PC-9 (cell line): ENCODE measurements around the gene ZNF408. TPM values are rescaled to one million over a fixed set of nuclear protein-coding genes. Genes with fewer than 3 reads are reported as not detected.

Experiments used
- BruUV-seq: library from RNA; stranded (reverse); fragments of 400-500 nt; replicated peaks from 2 replicates; lab custom pipeline; 2021; lab: Mats Ljungman, UMichigan
- CTCF ChIA-PET: fragments of 300-600 bp; sonication (Branson Sonifier 250); formaldehyde crosslinking; loops from one replicate; lab custom pipeline; 2022; ENCODE audit warnings: antibody characterized with exemption; lab: Charles Lee
- POLR2A ChIA-PET: fragments of 300-600 bp; sonication (Branson Sonifier 250); formaldehyde crosslinking; loops from one replicate; lab custom pipeline; 2022; ENCODE audit warnings: antibody characterized with exemption; ENCODE audit not compliant: unreplicated experiment; lab: Charles Lee
- DNase-seq, 2 experiments: peaks; one replicate each; pipeline versions ENCODE4 v3.0.0 to v3.0.0-alpha.2; 2015 to 2022; ENCODE audit warnings: mixed read lengths in 1 of 2
- H2AFZ ChIP-seq: fragments of 200-600 bp; sonication (generic); 2 replicates; pipeline ENCODE4 v1.8.1; 2017; ENCODE audit warnings: antibody characterized with exemption
- H3F3A ChIP-seq: fragments of 200-600 bp; sonication (generic); 2 replicates; pipeline ENCODE4 v1.8.1; 2017; ENCODE audit warnings: antibody characterized with exemption, mild to moderate bottlenecking, low read depth; ENCODE audit not compliant: insufficient read depth
- H3K27ac ChIP-seq: fragments of 200-600 bp; sonication (generic); 2 replicates; pipeline ENCODE4 v1.6.1; 2016; ENCODE audit warnings: mixed run types
- H3K27me3 ChIP-seq: fragments of 200-600 bp; sonication (generic); 2 replicates; pipeline ENCODE4 v1.6.1; 2016; ENCODE audit warnings: low read depth, mixed run types; ENCODE audit not compliant: insufficient read depth
- H3K36me3 ChIP-seq: fragments of 200-600 bp; sonication (generic); 2 replicates; pipeline ENCODE4 v1.6.1; 2016; ENCODE audit warnings: low read depth, mixed run types
- H3K4me1 ChIP-seq: fragments of 200-600 bp; sonication (generic); replicated peaks from 2 replicates; pipeline ENCODE4 v1.6.1; 2016; ENCODE audit warnings: mixed run types; ENCODE audit not compliant: insufficient read depth
- H3K4me2 ChIP-seq: fragments of 200-600 bp; sonication (generic); 2 replicates; pipeline ENCODE4 v1.6.1; 2017; ENCODE audit warnings: mixed run types
- H3K4me3 ChIP-seq: fragments of 200-600 bp; sonication (generic); 2 replicates; pipeline ENCODE4 v1.6.1; 2016; ENCODE audit warnings: mixed run types
- H3K79me2 ChIP-seq: fragments of 200-600 bp; sonication (generic); 2 replicates; pipeline ENCODE4 v1.6.1; 2017; ENCODE audit warnings: low read depth, mixed run types
- H3K9me2 ChIP-seq: fragments of 200-600 bp; sonication (generic); 2 replicates; pipeline ENCODE4 v1.8.1; 2017; ENCODE audit warnings: mild to moderate bottlenecking; ENCODE audit not compliant: insufficient read depth
- H3K9me3 ChIP-seq: fragments of 200-600 bp; sonication (generic); 2 replicates; pipeline ENCODE4 v1.8.1; 2016; ENCODE audit warnings: low read depth; ENCODE audit not compliant: insufficient read depth
- H4K20me1 ChIP-seq: fragments of 200-600 bp; sonication (generic); 2 replicates; pipeline ENCODE4 v1.8.1; 2017; ENCODE audit not compliant: insufficient read depth
- CTCF ChIP-seq: fragments of 200-600 bp; sonication (generic); conservative IDR thresholded peaks from 2 replicates; pipeline ENCODE4 v1.6.1; 2017; ENCODE audit warnings: mixed run types, antibody characterized with exemption, mild to moderate bottlenecking, moderate library complexity
- EZH2 ChIP-seq: fragments of 200-600 bp; sonication (generic); IDR thresholded peaks from 2 replicates; pipeline ENCODE4 v1.8.0; 2017; ENCODE audit warnings: antibody characterized with exemption, low read depth
- intact Hi-C: fragments of 100-400 bp; cut with micrococcal nuclease; formaldehyde crosslinking; loops from one replicate; pipeline ENCODE4 v1.10.0; 2022; ENCODE audit not compliant: unreplicated experiment
- total RNA-seq: library from RNA; stranded (reverse); gene quantifications from 2 replicates; pipeline ENCODE4 v1.2.3, GENCODE V29; 2021

Gene ZNF408
- total RNA-seq, 1 experiment from 2014 or later, result 13.8 TPM

GRCh38 chr11:46671958-46672315 is 28.9 kb upstream of the ZNF408 start:
- H3K9me3 ChIP-seq, result no peaks in the 10 kb centered on the region
- no TSS peak for BruUV-seq
- no peak for DNase-seq
- no peak overlapping the region for H3K4me2 ChIP-seq
- intact Hi-C loops, result no loop called here
- ChIA-PET POLR2A (no interaction called here), CTCF (no interaction called here)
- no peaks in the 10 kb centered on the region for H3K27me3 ChIP-seq
- H3F3A ChIP-seq, result peaks cover 27% of the 10 kb centered on the region; the same call in 1 of the 2 replicates
- no peaks in the 10 kb centered on the region for H3K9me2 ChIP-seq
- H4K20me1 ChIP-seq, result no peaks in the 10 kb centered on the region; the same call in 1 of the 2 replicates
- TF ChIP-seq EZH2 (no peak), CTCF (no peak)
- no peak overlapping the region for H2AFZ ChIP-seq
- no peaks in the 10 kb centered on the region for H3K79me2 ChIP-seq
- no peak overlapping the region for H3K27ac ChIP-seq
- H3K36me3 ChIP-seq, result peaks cover 28% of the 10 kb centered on the region; the same call in 1 of the 2 replicates
- H3K4me3 ChIP-seq, result no peak overlapping the region
- 0 out of 2 replicates have a peak, but pooled peaks cover 5% of the 10 kb centered on the region for H3K4me1 ChIP-seq

GRCh38 chr11:46672381-46672839 is 28.4 kb upstream of the ZNF408 start:
- ChIA-PET CTCF (no interaction called here), POLR2A (no interaction called here)
- no peak for DNase-seq
- no peaks in the 10 kb centered on the region for H3K9me3 ChIP-seq
- H3K27me3 ChIP-seq, result no peaks in the 10 kb centered on the region
- H2AFZ ChIP-seq, result no peak overlapping the region
- no peak overlapping the region for H3K27ac ChIP-seq
- H3K4me1 ChIP-seq, result 0 out of 2 replicates have a peak, but pooled peaks cover 5% of the 10 kb centered on the region
- intact Hi-C loops, result no loop called here
- no peaks in the 10 kb centered on the region for H3K79me2 ChIP-seq
- H4K20me1 ChIP-seq, result no peaks in the 10 kb centered on the region; the same call in 1 of the 2 replicates
- no TSS peak for BruUV-seq
- TF ChIP-seq CTCF, result no peak
- no peak for TF ChIP-seq EZH2
- peaks cover 23% of the 10 kb centered on the region; the same call in 1 of the 2 replicates for H3K36me3 ChIP-seq
- H3F3A ChIP-seq, result peaks cover 27% of the 10 kb centered on the region; the same call in 1 of the 2 replicates
- no peaks in the 10 kb centered on the region for H3K9me2 ChIP-seq
- no peak overlapping the region for H3K4me3 ChIP-seq
- H3K4me2 ChIP-seq, result no peak overlapping the region

- Histone ChIP-seq H3K4me2 (no peak overlapping the region), H3K9me3 (no peaks in the 10 kb centered on the region), H2AFZ (no peak overlapping the region), H3K4me3 (no peak overlapping the region), H3K79me2 (no peaks in the 10 kb centered on the region), H3K27ac (no peak overlapping the region), H4K20me1 (no peaks in the 10 kb centered on the region; the same call in 1 of the 2 replicates), H3K4me1 (0 out of 2 replicates have a peak, but pooled peaks cover 5% of the 10 kb centered on the region), H3K9me2 (no peaks in the 10 kb centered on the region), H3K27me3 (no peaks in the 10 kb centered on the region), H3K36me3 (0 out of 2 replicates have a peak, but pooled peaks cover 11% of the 10 kb centered on the region), H3F3A (peaks cover 27% of the 10 kb centered on the region; the same call in 1 of the 2 replicates)
- no TSS peak for BruUV-seq
- intact Hi-C loops, result no loop called here
- DNase-seq, result no peak
- CTCF ChIA-PET, result interaction anchor here (0.6 kb wide), 1 partner anchor 295 kb away, joined by 3 read pairs; no protein-coding TSS in a partner anchor
- no peak for TF ChIP-seq EZH2
- no peak for TF ChIP-seq CTCF
- POLR2A ChIA-PET, result no interaction called here
Observed at GRCh38 chr11:46673713-46674462, 26.9 kb upstream of the ZNF408 start.
